Caco-2 (cell line): ENCODE measurements around the gene TOPAZ1. TPM values are rescaled to one million over a fixed set of nuclear protein-coding genes. Genes with fewer than 3 reads are reported as not detected.
A peak's percentile ranks its signal among the peaks of the same experiment; 100 is the strongest.

Experiments
- BruUV-seq: library from RNA; stranded (reverse); fragments of 400-500 nt; replicated peaks from 2 replicates; lab custom pipeline; 2021; lab: Mats Ljungman, UMichigan
- CTCF ChIA-PET: fragments of 300-600 bp; sonication (Branson Sonifier 250); formaldehyde crosslinking; loops from one replicate; lab custom pipeline; 2022; ENCODE audit warnings: antibody characterized with exemption; lab: Charles Lee
- POLR2A ChIA-PET: fragments of 300-600 bp; sonication (Branson Sonifier 250); formaldehyde crosslinking; loops from one replicate; lab custom pipeline; 2022; ENCODE audit warnings: antibody characterized with exemption; lab: Charles Lee
- DNase-seq, 2 experiments: peaks; one replicate each; pipeline versions ENCODE4 v3.0.0 to v3.0.0-alpha.2; 2020 to 2022
- H3K27me3 ChIP-seq: replicated peaks from 2 replicates; pipeline ENCODE4 v1.6.0; 2011; ENCODE audit warnings: low read length; ENCODE audit not compliant: control insufficient read depth, insufficient read depth
- H3K36me3 ChIP-seq: 2 replicates; pipeline ENCODE4 v1.5.1; 2011; ENCODE audit warnings: low read length; ENCODE audit not compliant: control insufficient read depth, insufficient read depth
- H3K4me1 ChIP-seq: fragments of 250-450 bp; sonication (Bioruptor Pico); 2 replicates; pipeline ENCODE4 v1.5.1; 2020; ENCODE audit warnings: mild to moderate bottlenecking
- H3K4me3 ChIP-seq: 2 replicates; pipeline ENCODE4 v1.5.1; 2011; ENCODE audit warnings: low read depth, mild to moderate bottlenecking, control low read depth, low read length
- H3K9me3 ChIP-seq: fragments of 250-450 bp; sonication (Bioruptor Pico); 2 replicates; pipeline ENCODE4 v1.5.1; 2020; ENCODE audit warnings: mild to moderate bottlenecking, moderate library complexity
- H3K27ac Mint-ChIP-seq: one replicate; pipeline ENCODE4 v1.8.0; 2022; ENCODE audit warnings: mixed read lengths; ENCODE audit not compliant: unreplicated experiment
- H3K27me3 Mint-ChIP-seq: one replicate; pipeline ENCODE4 v1.8.0; 2022; ENCODE audit warnings: mixed read lengths; ENCODE audit not compliant: insufficient read depth, unreplicated experiment
- H3K36me3 Mint-ChIP-seq: one replicate; pipeline ENCODE4 v1.8.0; 2022; ENCODE audit warnings: mild to moderate bottlenecking, mixed read lengths; ENCODE audit not compliant: insufficient read depth, unreplicated experiment
- H3K4me1 Mint-ChIP-seq: one replicate; pipeline ENCODE4 v1.8.0; 2022; ENCODE audit warnings: low read depth, mixed read lengths; ENCODE audit not compliant: unreplicated experiment
- H3K4me3 Mint-ChIP-seq: one replicate; pipeline ENCODE4 v1.8.0; 2022; ENCODE audit warnings: mild to moderate bottlenecking, moderate library complexity, mixed read lengths; ENCODE audit not compliant: unreplicated experiment
- H3K9me3 Mint-ChIP-seq: one replicate; pipeline ENCODE4 v1.8.0; 2022; ENCODE audit warnings: mixed read lengths; ENCODE audit not compliant: unreplicated experiment
- intact Hi-C: fragments of 100-400 bp; cut with micrococcal nuclease; formaldehyde crosslinking; loops from one replicate; pipeline ENCODE4 v1.10.0; 2022; ENCODE audit not compliant: unreplicated experiment
- total RNA-seq: library from RNA; stranded (reverse); gene quantifications from 2 replicates; pipeline ENCODE4 v1.2.3, GENCODE V29; 2022
- TF ChIP-seq, protein P1 (sequence below), 2 experiments: fragments of 200-600 bp in 1 of 2; IDR thresholded peaks; 1 replicate in 1 of 2; 2 replicates in 1 of 2; pipeline versions ENCODE4 v1.5.1 to v1.8.0; 2011 to 2022; ENCODE audit warnings: antibody characterized with exemption in 1 of 2, control low read depth in 1 of 2, inconsistent platforms in 1 of 2, low read depth in 1 of 2, low read length in 1 of 2, mild to moderate bottlenecking in 1 of 2, moderate library complexity in 1 of 2; ENCODE audit not compliant: insufficient read depth in 1 of 2, severe bottlenecking in 1 of 2, unreplicated experiment in 1 of 2

TOPAZ1 gene
- total RNA-seq, 1 experiment from 2014 or later = not detected

DNA sequence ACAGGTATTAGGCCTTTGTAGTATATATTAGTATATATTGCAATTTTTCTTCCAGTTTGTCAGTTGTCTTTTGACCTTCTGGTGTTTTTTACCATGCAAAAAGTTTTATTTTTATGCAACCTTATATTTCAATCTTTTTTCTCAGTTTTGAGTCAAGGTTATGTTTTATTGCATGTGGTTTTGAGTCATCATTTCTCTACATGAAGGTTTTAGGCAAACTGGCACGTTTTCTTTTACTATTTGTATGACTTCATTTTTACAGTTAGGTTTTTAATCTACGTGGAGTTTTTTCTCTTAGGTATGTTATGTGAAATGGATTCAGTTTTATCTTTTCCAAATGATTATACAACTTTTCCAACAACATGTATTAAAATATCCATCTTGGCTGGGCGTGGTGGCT is 60.1 kb downstream of the TOPAZ1 start:
- H3K36me3 ChIP-seq = no peaks in the 10 kb centered on the region
- no TSS peak for BruUV-seq
- no peaks in the 10 kb centered on the region for H3K9me3 ChIP-seq
- intact Hi-C loops = no loop called here
- no peaks in the 10 kb centered on the region for H3K4me1 ChIP-seq
- Mint-ChIP-seq H3K4me1 (no peaks in the 10 kb centered on the region), H3K4me3 (no peak overlapping the region), H3K27me3 (peaks cover 14% of the 10 kb centered on the region), H3K36me3 (no peaks in the 10 kb centered on the region), H3K27ac (no peak overlapping the region), H3K9me3 (no peaks in the 10 kb centered on the region)
- H3K27me3 ChIP-seq = no peaks in the 10 kb centered on the region
- ChIA-PET CTCF (no interaction called here), POLR2A (no interaction called here)
- TF ChIP-seq, protein P1, sequence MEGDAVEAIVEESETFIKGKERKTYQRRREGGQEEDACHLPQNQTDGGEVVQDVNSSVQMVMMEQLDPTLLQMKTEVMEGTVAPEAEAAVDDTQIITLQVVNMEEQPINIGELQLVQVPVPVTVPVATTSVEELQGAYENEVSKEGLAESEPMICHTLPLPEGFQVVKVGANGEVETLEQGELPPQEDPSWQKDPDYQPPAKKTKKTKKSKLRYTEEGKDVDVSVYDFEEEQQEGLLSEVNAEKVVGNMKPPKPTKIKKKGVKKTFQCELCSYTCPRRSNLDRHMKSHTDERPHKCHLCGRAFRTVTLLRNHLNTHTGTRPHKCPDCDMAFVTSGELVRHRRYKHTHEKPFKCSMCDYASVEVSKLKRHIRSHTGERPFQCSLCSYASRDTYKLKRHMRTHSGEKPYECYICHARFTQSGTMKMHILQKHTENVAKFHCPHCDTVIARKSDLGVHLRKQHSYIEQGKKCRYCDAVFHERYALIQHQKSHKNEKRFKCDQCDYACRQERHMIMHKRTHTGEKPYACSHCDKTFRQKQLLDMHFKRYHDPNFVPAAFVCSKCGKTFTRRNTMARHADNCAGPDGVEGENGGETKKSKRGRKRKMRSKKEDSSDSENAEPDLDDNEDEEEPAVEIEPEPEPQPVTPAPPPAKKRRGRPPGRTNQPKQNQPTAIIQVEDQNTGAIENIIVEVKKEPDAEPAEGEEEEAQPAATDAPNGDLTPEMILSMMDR (IDR thresholded peaks at IDR 0.05; ENCODE audit: insufficient read depth in 1 of 2, low read depth in 1 of 2, low read length in 1 of 2, severe bottlenecking in 1 of 2, unreplicated experiment in 1 of 2) = no peak
- DNase-seq = no peak
- H3K4me3 ChIP-seq = no peak overlapping the region

DNA sequence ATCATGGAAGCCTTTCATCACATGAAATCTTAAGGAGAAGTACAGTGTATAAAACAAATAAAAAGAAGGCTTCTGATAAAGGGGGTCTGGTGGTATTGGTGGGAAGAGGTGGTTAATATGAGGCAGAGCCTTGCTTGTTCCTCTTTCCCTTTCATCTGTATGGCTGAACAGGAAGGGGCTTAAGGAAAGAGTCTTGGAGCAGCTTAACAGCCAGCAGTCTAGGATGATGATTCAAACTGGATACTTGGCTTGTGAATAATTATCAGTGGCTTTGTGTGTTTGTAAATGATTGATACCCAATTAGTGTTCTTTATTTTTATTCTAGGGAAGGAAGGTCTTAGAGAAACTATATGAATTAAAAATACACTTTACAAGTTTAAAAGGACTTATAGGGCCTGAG is 67.8 kb downstream of the TOPAZ1 start:
- Histone ChIP-seq H3K9me3 (no peaks in the 10 kb centered on the region), H3K4me1 (no peaks in the 10 kb centered on the region), H3K36me3 (no peaks in the 10 kb centered on the region), H3K27me3 (no peaks in the 10 kb centered on the region), H3K4me3 (no peak overlapping the region)
- H3K36me3 Mint-ChIP-seq = no peaks in the 10 kb centered on the region
- POLR2A ChIA-PET = no interaction called here
- H3K4me1 Mint-ChIP-seq = no peaks in the 10 kb centered on the region
- no peak overlapping the region for H3K27ac Mint-ChIP-seq
- intact Hi-C loops = no loop called here
- no peak overlapping the region for H3K4me3 Mint-ChIP-seq
- peaks cover 3% of the 10 kb centered on the region for H3K27me3 Mint-ChIP-seq
- TF ChIP-seq, protein P1 (IDR thresholded peaks at IDR 0.05; ENCODE audit: insufficient read depth in 1 of 2, low read depth in 1 of 2, low read length in 1 of 2, severe bottlenecking in 1 of 2, unreplicated experiment in 1 of 2) = no peak
- no TSS peak for BruUV-seq
- no peaks in the 10 kb centered on the region for H3K9me3 Mint-ChIP-seq
- no peak for DNase-seq
- CTCF ChIA-PET = no interaction called here

DNA sequence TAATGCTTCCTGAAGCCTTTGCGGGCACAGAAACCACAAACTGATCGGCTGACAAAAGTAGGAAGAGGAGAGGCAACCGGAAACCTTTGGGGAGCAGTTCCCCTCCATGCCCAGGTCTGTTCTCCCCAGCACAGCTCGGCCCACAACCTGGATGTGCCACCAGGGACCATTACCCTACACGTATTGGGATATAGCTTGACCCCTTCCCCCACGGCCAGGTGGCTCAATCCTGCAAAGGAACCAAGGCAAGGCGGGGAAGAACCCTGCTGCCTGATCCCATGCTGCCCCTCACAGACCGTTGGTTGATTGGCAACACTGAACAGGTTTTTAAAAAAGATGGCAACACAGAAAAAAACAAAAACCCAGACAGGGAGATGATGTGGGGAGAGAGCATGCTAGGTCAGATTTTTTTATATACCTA is 77.2 kb downstream of the TOPAZ1 start:
- no peaks in the 10 kb centered on the region for H3K9me3 ChIP-seq
- H3K4me3 Mint-ChIP-seq = no peak overlapping the region
- H3K4me1 Mint-ChIP-seq = no peaks in the 10 kb centered on the region
- H3K27me3 ChIP-seq = no peaks in the 10 kb centered on the region
- peaks cover 12% of the 10 kb centered on the region for H3K4me1 ChIP-seq
- H3K27me3 Mint-ChIP-seq = no peaks in the 10 kb centered on the region
- no peak overlapping the region for H3K4me3 ChIP-seq
- ChIA-PET POLR2A (no interaction called here), CTCF (no interaction called here)
- peak; percentile 32 to 45 for DNase-seq
- no peaks in the 10 kb centered on the region for H3K36me3 Mint-ChIP-seq
- no peaks in the 10 kb centered on the region for H3K9me3 Mint-ChIP-seq
- no peak overlapping the region for H3K27ac Mint-ChIP-seq
- intact Hi-C loops = no loop called here
- no peaks in the 10 kb centered on the region for H3K36me3 ChIP-seq
- BruUV-seq = no TSS peak
- TF ChIP-seq, protein P1 (IDR thresholded peaks at IDR 0.05; ENCODE audit: insufficient read depth in 1 of 2, low read depth in 1 of 2, low read length in 1 of 2, severe bottlenecking in 1 of 2, unreplicated experiment in 1 of 2) = no peak
